Measurements from ENCODE around the gene ATP2A3.

Gene ATP2A3

DNA sequence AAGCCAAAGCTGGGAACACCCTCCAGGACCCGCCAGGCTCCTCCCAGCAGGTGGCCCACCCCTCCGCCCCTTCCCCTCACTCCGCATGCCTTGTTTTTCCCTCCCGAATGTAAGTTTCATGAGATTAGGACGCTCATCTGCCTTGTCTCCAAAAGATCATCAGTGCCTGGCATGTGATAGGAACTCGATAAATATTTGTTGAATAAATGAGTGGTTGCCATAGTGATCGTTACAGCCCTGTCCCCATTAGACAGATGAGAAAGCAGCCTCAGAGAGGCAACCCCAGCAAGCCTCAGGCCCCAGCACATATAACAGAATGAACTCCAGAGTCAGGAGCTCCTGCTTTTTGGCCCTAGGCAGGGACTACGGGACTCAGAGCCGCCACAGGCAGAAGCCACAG is 76.4 kb downstream of the ATP2A3 start:
- TF ChIP-seq ISL1 (CRISPR knock-in tag; IDR thresholded peaks at IDR 0.05) (no peak), ZNF565 (CRISPR knock-in tag; conservative IDR thresholded peaks at IDR 0.05; ENCODE audit: low read depth) (no peak), TSHZ2 (CRISPR knock-in tag; IDR thresholded peaks at IDR 0.05) (no peak), ARNTL (CRISPR knock-in tag; IDR thresholded peaks at IDR 0.05; ENCODE audit: borderline replicate concordance, low read depth) (no peak), ZFP3 (CRISPR knock-in tag; IDR thresholded peaks at IDR 0.05) (no peak), TCF4 (CRISPR knock-in tag; IDR thresholded peaks at IDR 0.05; ENCODE audit: borderline replicate concordance) (no peak), OSR1 (CRISPR knock-in tag; IDR thresholded peaks at IDR 0.05) (no peak), CSRNP3 (CRISPR knock-in tag; IDR thresholded peaks at IDR 0.05) (no peak), BACH2 (CRISPR knock-in tag; IDR thresholded peaks at IDR 0.05; ENCODE audit: borderline replicate concordance) (no peak), CSDC2 (CRISPR knock-in tag; IDR thresholded peaks at IDR 0.05) (no peak), POU6F1 (CRISPR knock-in tag; IDR thresholded peaks at IDR 0.05; ENCODE audit: borderline replicate concordance, low read depth) (no peak), ESRRG (CRISPR knock-in tag; IDR thresholded peaks at IDR 0.05) (no peak), ZC3H10 (CRISPR knock-in tag; IDR thresholded peaks at IDR 0.05) (no peak)
- TF ChIP-seq, protein P1, sequence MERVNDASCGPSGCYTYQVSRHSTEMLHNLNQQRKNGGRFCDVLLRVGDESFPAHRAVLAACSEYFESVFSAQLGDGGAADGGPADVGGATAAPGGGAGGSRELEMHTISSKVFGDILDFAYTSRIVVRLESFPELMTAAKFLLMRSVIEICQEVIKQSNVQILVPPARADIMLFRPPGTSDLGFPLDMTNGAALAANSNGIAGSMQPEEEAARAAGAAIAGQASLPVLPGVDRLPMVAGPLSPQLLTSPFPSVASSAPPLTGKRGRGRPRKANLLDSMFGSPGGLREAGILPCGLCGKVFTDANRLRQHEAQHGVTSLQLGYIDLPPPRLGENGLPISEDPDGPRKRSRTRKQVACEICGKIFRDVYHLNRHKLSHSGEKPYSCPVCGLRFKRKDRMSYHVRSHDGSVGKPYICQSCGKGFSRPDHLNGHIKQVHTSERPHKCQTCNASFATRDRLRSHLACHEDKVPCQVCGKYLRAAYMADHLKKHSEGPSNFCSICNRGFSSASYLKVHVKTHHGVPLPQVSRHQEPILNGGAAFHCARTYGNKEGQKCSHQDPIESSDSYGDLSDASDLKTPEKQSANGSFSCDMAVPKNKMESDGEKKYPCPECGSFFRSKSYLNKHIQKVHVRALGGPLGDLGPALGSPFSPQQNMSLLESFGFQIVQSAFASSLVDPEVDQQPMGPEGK (CRISPR knock-in tag; IDR thresholded peaks at IDR 0.05; ENCODE audit: borderline replicate concordance) = no peak
- no peak for ATAC-seq

GRCh38 chr17:3887394-3887793 is 76.8 kb downstream of the ATP2A3 start:
- ATAC-seq = no peak
- TF ChIP-seq ZC3H10 (CRISPR knock-in tag; IDR thresholded peaks at IDR 0.05) (no peak), GLIS3 (CRISPR knock-in tag; IDR thresholded peaks at IDR 0.05) (no peak), TCF4 (CRISPR knock-in tag; IDR thresholded peaks at IDR 0.05; ENCODE audit: borderline replicate concordance) (no peak), RARB (CRISPR knock-in tag; IDR thresholded peaks at IDR 0.05) (no peak), TOX (CRISPR knock-in tag; IDR thresholded peaks at IDR 0.05; ENCODE audit: borderline replicate concordance) (no peak), ZNF70 (CRISPR knock-in tag; IDR thresholded peaks at IDR 0.05) (no peak), ZNF565 (CRISPR knock-in tag; conservative IDR thresholded peaks at IDR 0.05; ENCODE audit: low read depth) (no peak), CSDC2 (CRISPR knock-in tag; IDR thresholded peaks at IDR 0.05) (no peak)
- TF ChIP-seq, protein P1 (CRISPR knock-in tag; IDR thresholded peaks at IDR 0.05; ENCODE audit: borderline replicate concordance) = no peak

- ATAC-seq = no peak
- TF ChIP-seq CREB5 (CRISPR knock-in tag; IDR thresholded peaks at IDR 0.05; ENCODE audit: low read depth) (no peak), TOX (CRISPR knock-in tag; IDR thresholded peaks at IDR 0.05; ENCODE audit: borderline replicate concordance) (no peak), CSRNP3 (CRISPR knock-in tag; IDR thresholded peaks at IDR 0.05) (no peak), ARNTL (CRISPR knock-in tag; IDR thresholded peaks at IDR 0.05; ENCODE audit: borderline replicate concordance, low read depth) (no peak), ISL1 (CRISPR knock-in tag; IDR thresholded peaks at IDR 0.05) (no peak), TSHZ2 (CRISPR knock-in tag; IDR thresholded peaks at IDR 0.05) (no peak), ZFP3 (CRISPR knock-in tag; IDR thresholded peaks at IDR 0.05) (no peak), TCF4 (CRISPR knock-in tag; IDR thresholded peaks at IDR 0.05; ENCODE audit: borderline replicate concordance) (no peak), OSR1 (CRISPR knock-in tag; IDR thresholded peaks at IDR 0.05) (no peak), ZNF70 (CRISPR knock-in tag; IDR thresholded peaks at IDR 0.05) (no peak), CSDC2 (CRISPR knock-in tag; IDR thresholded peaks at IDR 0.05) (no peak), BACH2 (CRISPR knock-in tag; IDR thresholded peaks at IDR 0.05; ENCODE audit: borderline replicate concordance) (no peak), ESRRG (CRISPR knock-in tag; IDR thresholded peaks at IDR 0.05) (no peak)
Observed at GRCh38 chr17:3886776-3887175, 77.5 kb downstream of the ATP2A3 start.

Measured in SK-N-SH treated with all-trans-retinoic acid at 6 μM for 48 hours (cell line).